Ascending aorta (tissue), 2 donors: ENCODE results near the gene CCDC134. TPM values are rescaled to one million over a fixed set of nuclear protein-coding genes. Genes with fewer than 3 reads are reported as not detected.

Experiments used
- DNase-seq, 2 donors: peaks; one replicate each; pipeline ENCODE4 v3.0.0-alpha.2; 2019; ENCODE audit warnings: low spot score in 2 of 2
- H3K27ac ChIP-seq, 2 donors: fragments of 200-600 bp; sonication (generic); one replicate each; pipeline ENCODE4 v1.5.1; 2016 to 2017; ENCODE audit warnings: mild to moderate bottlenecking in 1 of 2
- H3K27me3 ChIP-seq: fragments of 200-600 bp; sonication (generic); one replicate; pipeline ENCODE4 v1.5.1; 2017
- H3K36me3 ChIP-seq, 2 donors: fragments of 200-600 bp; sonication (generic); one replicate each; pipeline ENCODE4 v1.5.1; 2016
- H3K4me1 ChIP-seq, 2 donors: fragments of 200-600 bp; sonication (generic); one replicate each; pipeline ENCODE4 v1.5.1; 2016 to 2017; ENCODE audit warnings: mild to moderate bottlenecking in 1 of 2
- H3K4me3 ChIP-seq, 2 donors: fragments of 200-600 bp; sonication (generic); one replicate each; pipeline ENCODE4 v1.5.1; 2016 to 2017; ENCODE audit warnings: mild to moderate bottlenecking in 1 of 2
- H3K9me3 ChIP-seq, 2 donors: fragments of 200-600 bp; sonication (generic); one replicate each; pipeline ENCODE4 v1.5.1; 2016
- CTCF ChIP-seq, 3 experiments: fragments of 200-600 bp in 2 of 3; fragments of 450-650 bp in 1 of 3; sonication (generic) in 2 of 3; IDR thresholded peaks; one replicate each; pipeline ENCODE4 v1.5.1; 2016 to 2019; ENCODE audit warnings: antibody characterized with exemption in 3 of 3, mild to moderate bottlenecking in 1 of 3, moderate library complexity in 1 of 3
- intact Hi-C: fragments of 100-400 bp; cut with DNase I; formaldehyde crosslinking; loops from one replicate; pipeline ENCODE4 v1.15.1; 2023
- total RNA-seq: library from RNA; depleted of rRNA; stranded (reverse); fragments of >200 nt; gene quantifications from one replicate; pipeline ENCODE4 v1.1.0, GENCODE V29; 2016

CCDC134 gene
- 6.4 TPM for total RNA-seq

- TF ChIP-seq CTCF (IDR thresholded peaks at IDR 0.05), result no peak
- no peaks in the 10 kb centered on the region for H3K36me3 ChIP-seq
- H3K4me3 ChIP-seq, result peak within 1 kb of the TSS; percentile 77 to 90
- no peaks in the 10 kb centered on the region for H3K27me3 ChIP-seq
- peak; percentile 58 to 91 for DNase-seq
- peak within 1 kb of the TSS; percentile 77 to 83 for H3K27ac ChIP-seq
- intact Hi-C loops, result loop anchor here (1.0 kb wide), 1 partner anchor 32 kb away; no protein-coding TSS in a partner anchor
- peaks cover 0 to 20% of the 10 kb centered on the region in 2 donors for H3K4me1 ChIP-seq
- no peaks in the 10 kb centered on the region for H3K9me3 ChIP-seq
Measured at GRCh38 chr22:41800348-41801146, at the start of gene CCDC134. TSS of gene CCDC134 (plus strand) at chr22:41800679. CDS start at chr22:41808891, 8,212 bp downstream.

- intact Hi-C loops, result no loop called here
- TF ChIP-seq CTCF (IDR thresholded peaks at IDR 0.05), result no peak
- DNase-seq, result no peak
- Histone ChIP-seq H3K27ac (no peak overlapping the region), H3K36me3 (no peaks in the 10 kb centered on the region), H3K4me1 (no peaks in the 10 kb centered on the region), H3K4me3 (no peak overlapping the region), H3K9me3 (no peaks in the 10 kb centered on the region), H3K27me3 (no peaks in the 10 kb centered on the region)
Measured at GRCh38 chr22:41752011-41752970, 48.2 kb upstream of the CCDC134 start.

- Histone ChIP-seq H3K27ac (no peak overlapping the region), H3K36me3 (no peaks in the 10 kb centered on the region), H3K9me3 (no peaks in the 10 kb centered on the region), H3K27me3 (no peaks in the 10 kb centered on the region), H3K4me3 (no peak overlapping the region), H3K4me1 (no peaks in the 10 kb centered on the region)
- intact Hi-C loops, result no loop called here
- TF ChIP-seq CTCF (IDR thresholded peaks at IDR 0.05), result no peak
- DNase-seq, result no peak
Measured at GRCh38 chr22:41753984-41754383, 46.5 kb upstream of the CCDC134 start.

- no peak overlapping the region for H3K4me3 ChIP-seq
- H3K9me3 ChIP-seq, result no peaks in the 10 kb centered on the region
- H3K27me3 ChIP-seq, result no peaks in the 10 kb centered on the region
- intact Hi-C loops, result no loop called here
- no peaks in the 10 kb centered on the region for H3K4me1 ChIP-seq
- no peak overlapping the region for H3K27ac ChIP-seq
- DNase-seq, result no peak
- no peaks in the 10 kb centered on the region for H3K36me3 ChIP-seq
- TF ChIP-seq CTCF (IDR thresholded peaks at IDR 0.05), result no peak
Measured at GRCh38 chr22:41757502-41757901, 43.0 kb upstream of the CCDC134 start.

- intact Hi-C loops, result no loop called here
- no peak for TF ChIP-seq CTCF (IDR thresholded peaks at IDR 0.05)
- H3K36me3 ChIP-seq, result no peaks in the 10 kb centered on the region
- no peaks in the 10 kb centered on the region for H3K4me1 ChIP-seq
- no peaks in the 10 kb centered on the region for H3K9me3 ChIP-seq
- DNase-seq, result no peak
- no peak overlapping the region for H3K27ac ChIP-seq
- no peak overlapping the region for H3K4me3 ChIP-seq
- H3K27me3 ChIP-seq, result no peaks in the 10 kb centered on the region
Measured at GRCh38 chr22:41758231-41758630, 42.2 kb upstream of the CCDC134 start.
